ENCODE data around the gene CBX7. TPM values are rescaled to one million over a fixed set of nuclear protein-coding genes. Genes with fewer than 3 reads are reported as not detected.

The CBX7 gene
- total RNA-seq, 1 donor from 2014 or later, result 4.7 TPM

GRCh38 chr22:39134366-39135091 is 18.0 kb downstream of the CBX7 start:
- no peak overlapping the region for H3K9ac ChIP-seq (ENCODE audit: low read depth in 1 of 3, low read length in 3 of 3)
- H3K36me3 ChIP-seq (ENCODE audit: control insufficient read depth in 3 of 3, insufficient read depth in 3 of 3, low read length in 3 of 3), result peaks cover 34 to 37% (median 34%) of the 10 kb centered on the region in 3 donors
- H3K27ac ChIP-seq (ENCODE audit: low read depth, low read length), result no peak overlapping the region
- no peaks in the 10 kb centered on the region for H3K27me3 ChIP-seq (ENCODE audit: control insufficient read depth in 3 of 3, insufficient read depth in 3 of 3, low read length in 3 of 3)
- H3K4me3 ChIP-seq (ENCODE audit: low read length in 3 of 3), result no peak overlapping the region
- no peaks in the 10 kb centered on the region for H3K9me3 ChIP-seq (ENCODE audit: control insufficient read depth in 3 of 3, low read length in 3 of 3)
- H3K4me1 ChIP-seq (ENCODE audit: control insufficient read depth in 3 of 3, insufficient read depth in 3 of 3, low read length in 3 of 3), result peaks cover 0 to 7% (median 0%) of the 10 kb centered on the region in 3 donors

- peaks cover 34 to 37% (median 36%) of the 10 kb centered on the region in 3 donors for H3K36me3 ChIP-seq (ENCODE audit: control insufficient read depth in 3 of 3, insufficient read depth in 3 of 3, low read length in 3 of 3)
- H3K9me3 ChIP-seq (ENCODE audit: control insufficient read depth in 3 of 3, low read length in 3 of 3), result no peaks in the 10 kb centered on the region
- H3K4me1 ChIP-seq (ENCODE audit: control insufficient read depth in 3 of 3, insufficient read depth in 3 of 3, low read length in 3 of 3), result peaks cover 0 to 7% (median 0%) of the 10 kb centered on the region in 3 donors
- no peaks in the 10 kb centered on the region for H3K27me3 ChIP-seq (ENCODE audit: control insufficient read depth in 3 of 3, insufficient read depth in 3 of 3, low read length in 3 of 3)
- no peak overlapping the region for H3K9ac ChIP-seq (ENCODE audit: low read depth in 1 of 3, low read length in 3 of 3)
- no peak overlapping the region for H3K4me3 ChIP-seq (ENCODE audit: low read length in 3 of 3)
- H3K27ac ChIP-seq (ENCODE audit: low read depth, low read length), result no peak overlapping the region
Observed at GRCh38 chr22:39133871-39134270, 18.6 kb downstream of the CBX7 start.

GRCh38 chr22:39132871-39133524 is 19.5 kb downstream of the CBX7 start:
- Histone ChIP-seq H3K4me3 (ENCODE audit: low read length in 3 of 3) (no peak overlapping the region), H3K4me1 (ENCODE audit: control insufficient read depth in 3 of 3, insufficient read depth in 3 of 3, low read length in 3 of 3) (peaks cover 0 to 7% (median 0%) of the 10 kb centered on the region in 3 donors), H3K27ac (ENCODE audit: low read depth, low read length) (no peak overlapping the region), H3K9ac (ENCODE audit: low read depth in 1 of 3, low read length in 3 of 3) (no peak overlapping the region), H3K9me3 (ENCODE audit: control insufficient read depth in 3 of 3, low read length in 3 of 3) (no peaks in the 10 kb centered on the region), H3K36me3 (ENCODE audit: control insufficient read depth in 3 of 3, insufficient read depth in 3 of 3, low read length in 3 of 3) (peaks cover 34 to 38% (median 37%) of the 10 kb centered on the region in 3 donors), H3K27me3 (ENCODE audit: control insufficient read depth in 3 of 3, insufficient read depth in 3 of 3, low read length in 3 of 3) (no peaks in the 10 kb centered on the region)

GRCh38 chr22:39132281-39132680 is 20.2 kb downstream of the CBX7 start:
- Histone ChIP-seq H3K36me3 (ENCODE audit: control insufficient read depth in 3 of 3, insufficient read depth in 3 of 3, low read length in 3 of 3) (peaks cover 34 to 38% (median 37%) of the 10 kb centered on the region in 3 donors), H3K9me3 (ENCODE audit: control insufficient read depth in 3 of 3, low read length in 3 of 3) (no peaks in the 10 kb centered on the region), H3K4me3 (ENCODE audit: low read length in 3 of 3) (no peak overlapping the region), H3K4me1 (ENCODE audit: control insufficient read depth in 3 of 3, insufficient read depth in 3 of 3, low read length in 3 of 3) (peaks cover 0 to 7% (median 0%) of the 10 kb centered on the region in 3 donors), H3K9ac (ENCODE audit: low read depth in 1 of 3, low read length in 3 of 3) (no peak overlapping the region), H3K27ac (ENCODE audit: low read depth, low read length) (no peak overlapping the region), H3K27me3 (ENCODE audit: control insufficient read depth in 3 of 3, insufficient read depth in 3 of 3, low read length in 3 of 3) (no peaks in the 10 kb centered on the region)

GRCh38 chr22:39130892-39131855 is 21.3 kb downstream of the CBX7 start:
- Histone ChIP-seq H3K27me3 (ENCODE audit: control insufficient read depth in 3 of 3, insufficient read depth in 3 of 3, low read length in 3 of 3) (peaks cover 0 to 2% (median 0%) of the 10 kb centered on the region in 3 donors), H3K9me3 (ENCODE audit: control insufficient read depth in 3 of 3, low read length in 3 of 3) (no peaks in the 10 kb centered on the region), H3K27ac (ENCODE audit: low read depth, low read length) (no peak overlapping the region), H3K36me3 (ENCODE audit: control insufficient read depth in 3 of 3, insufficient read depth in 3 of 3, low read length in 3 of 3) (peaks cover 28 to 38% (median 31%) of the 10 kb centered on the region in 3 donors), H3K4me3 (ENCODE audit: low read length in 3 of 3) (no peak overlapping the region), H3K4me1 (ENCODE audit: control insufficient read depth in 3 of 3, insufficient read depth in 3 of 3, low read length in 3 of 3) (peaks cover 0 to 7% (median 0%) of the 10 kb centered on the region in 3 donors), H3K9ac (ENCODE audit: low read depth in 1 of 3, low read length in 3 of 3) (no peak overlapping the region)

GRCh38 chr22:39130152-39130704 is 22.3 kb downstream of the CBX7 start:
- Histone ChIP-seq H3K27me3 (ENCODE audit: control insufficient read depth in 3 of 3, insufficient read depth in 3 of 3, low read length in 3 of 3) (peaks cover 0 to 2% (median 0%) of the 10 kb centered on the region in 3 donors), H3K4me1 (ENCODE audit: control insufficient read depth in 3 of 3, insufficient read depth in 3 of 3, low read length in 3 of 3) (peaks cover 0 to 7% (median 0%) of the 10 kb centered on the region in 3 donors), H3K36me3 (ENCODE audit: control insufficient read depth in 3 of 3, insufficient read depth in 3 of 3, low read length in 3 of 3) (peaks cover 27 to 38% (median 31%) of the 10 kb centered on the region in 3 donors), H3K9ac (ENCODE audit: low read depth in 1 of 3, low read length in 3 of 3) (no peak overlapping the region), H3K4me3 (ENCODE audit: low read length in 3 of 3) (no peak overlapping the region), H3K27ac (ENCODE audit: low read depth, low read length) (no peak overlapping the region), H3K9me3 (ENCODE audit: control insufficient read depth in 3 of 3, low read length in 3 of 3) (no peaks in the 10 kb centered on the region)

GRCh38 chr22:39129746-39130145 is 22.7 kb downstream of the CBX7 start:
- no peak overlapping the region for H3K27ac ChIP-seq (ENCODE audit: low read depth, low read length)
- peaks cover 27 to 38% (median 31%) of the 10 kb centered on the region in 3 donors for H3K36me3 ChIP-seq (ENCODE audit: control insufficient read depth in 3 of 3, insufficient read depth in 3 of 3, low read length in 3 of 3)
- H3K4me1 ChIP-seq (ENCODE audit: control insufficient read depth in 3 of 3, insufficient read depth in 3 of 3, low read length in 3 of 3), result peaks cover 0 to 7% (median 0%) of the 10 kb centered on the region in 3 donors
- H3K9me3 ChIP-seq (ENCODE audit: control insufficient read depth in 3 of 3, low read length in 3 of 3), result no peaks in the 10 kb centered on the region
- H3K27me3 ChIP-seq (ENCODE audit: control insufficient read depth in 3 of 3, insufficient read depth in 3 of 3, low read length in 3 of 3), result peaks cover 0 to 2% (median 0%) of the 10 kb centered on the region in 3 donors
- H3K4me3 ChIP-seq (ENCODE audit: low read length in 3 of 3), result peak overlapping the region in 1 of 3 donors; percentile 29
- H3K9ac ChIP-seq (ENCODE audit: low read depth in 1 of 3, low read length in 3 of 3), result no peak overlapping the region

GRCh38 chr22:39129081-39129480 is 23.4 kb downstream of the CBX7 start:
- no peak overlapping the region for H3K27ac ChIP-seq (ENCODE audit: low read depth, low read length)
- H3K36me3 ChIP-seq (ENCODE audit: control insufficient read depth in 3 of 3, insufficient read depth in 3 of 3, low read length in 3 of 3), result peaks cover 25 to 35% (median 29%) of the 10 kb centered on the region in 3 donors
- no peak overlapping the region for H3K9ac ChIP-seq (ENCODE audit: low read depth in 1 of 3, low read length in 3 of 3)
- H3K4me3 ChIP-seq (ENCODE audit: low read length in 3 of 3), result no peak overlapping the region
- peaks cover 0 to 2% (median 0%) of the 10 kb centered on the region in 3 donors for H3K27me3 ChIP-seq (ENCODE audit: control insufficient read depth in 3 of 3, insufficient read depth in 3 of 3, low read length in 3 of 3)
- no peaks in the 10 kb centered on the region for H3K9me3 ChIP-seq (ENCODE audit: control insufficient read depth in 3 of 3, low read length in 3 of 3)
- peaks cover 0 to 7% (median 0%) of the 10 kb centered on the region in 3 donors for H3K4me1 ChIP-seq (ENCODE audit: control insufficient read depth in 3 of 3, insufficient read depth in 3 of 3, low read length in 3 of 3)

GRCh38 chr22:39128508-39128907 is 24.0 kb downstream of the CBX7 start:
- H3K9me3 ChIP-seq (ENCODE audit: control insufficient read depth in 3 of 3, low read length in 3 of 3), result no peaks in the 10 kb centered on the region
- H3K36me3 ChIP-seq (ENCODE audit: control insufficient read depth in 3 of 3, insufficient read depth in 3 of 3, low read length in 3 of 3), result peaks cover 23 to 31% (median 25%) of the 10 kb centered on the region in 3 donors

More at GRCh38 chr22:39128508-39128907, 24.0 kb downstream of the CBX7 start:
- Histone ChIP-seq H3K4me3 (ENCODE audit: low read length in 3 of 3) (no peak overlapping the region), H3K27ac (ENCODE audit: low read depth, low read length) (no peak overlapping the region), H3K9ac (ENCODE audit: low read depth in 1 of 3, low read length in 3 of 3) (no peak overlapping the region), H3K27me3 (ENCODE audit: control insufficient read depth in 3 of 3, insufficient read depth in 3 of 3, low read length in 3 of 3) (peaks cover 0 to 2% (median 0%) of the 10 kb centered on the region in 3 donors), H3K4me1 (ENCODE audit: control insufficient read depth in 3 of 3, insufficient read depth in 3 of 3, low read length in 3 of 3) (peaks cover 0 to 7% (median 0%) of the 10 kb centered on the region in 3 donors)
